Esophagus squamous epithelium (tissue), 4 donors: ENCODE data around the gene NAP1L4.

Source experiments
- POLR2A ChIP-seq, 4 donors: fragments of 450-650 bp; IDR thresholded peaks; one replicate each; pipeline ENCODE4 v1.6.1; 2017; ENCODE audit warnings: antibody characterized with exemption in 4 of 4, mild to moderate bottlenecking in 4 of 4, moderate library complexity in 3 of 4
- TF ChIP-seq, protein P1 (sequence below), 6 experiments: fragments of 450-650 bp in 4 of 6; fragments of 200-600 bp in 2 of 6; sonication (generic) in 2 of 6; IDR thresholded peaks; one replicate each; pipeline ENCODE4 v1.5.1; 2016 to 2019; ENCODE audit warnings: antibody characterized with exemption in 6 of 6, mild to moderate bottlenecking in 4 of 6, moderate library complexity in 4 of 6

DNA sequence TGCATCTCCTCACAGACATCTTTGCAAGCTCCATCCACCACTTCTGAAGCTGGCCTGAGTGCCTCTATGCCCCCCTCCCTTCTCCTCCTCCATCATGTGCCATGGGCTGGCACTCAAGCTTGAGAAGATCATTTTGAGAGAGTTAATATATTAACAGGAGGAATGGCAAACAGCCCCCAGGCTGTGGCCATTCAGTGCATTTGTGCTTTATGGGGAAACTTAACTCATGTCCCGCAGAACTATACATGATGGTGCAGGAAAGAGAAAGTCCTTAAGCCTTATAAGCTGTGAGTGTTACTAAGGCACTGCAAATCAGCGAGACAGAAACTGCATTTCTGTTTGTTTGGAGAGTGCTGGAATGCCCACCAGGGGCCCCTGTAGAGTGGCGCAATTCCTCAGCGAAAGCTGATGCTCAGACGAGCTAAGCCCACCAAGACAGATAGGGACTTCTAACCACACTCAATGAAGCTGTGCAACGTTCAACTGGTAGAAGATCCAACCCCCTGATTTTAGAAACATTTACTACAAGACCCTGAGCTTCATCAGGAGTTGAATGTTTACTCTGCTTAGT is 36.1 kb downstream of the NAP1L4 start:
- TF ChIP-seq, protein P1, sequence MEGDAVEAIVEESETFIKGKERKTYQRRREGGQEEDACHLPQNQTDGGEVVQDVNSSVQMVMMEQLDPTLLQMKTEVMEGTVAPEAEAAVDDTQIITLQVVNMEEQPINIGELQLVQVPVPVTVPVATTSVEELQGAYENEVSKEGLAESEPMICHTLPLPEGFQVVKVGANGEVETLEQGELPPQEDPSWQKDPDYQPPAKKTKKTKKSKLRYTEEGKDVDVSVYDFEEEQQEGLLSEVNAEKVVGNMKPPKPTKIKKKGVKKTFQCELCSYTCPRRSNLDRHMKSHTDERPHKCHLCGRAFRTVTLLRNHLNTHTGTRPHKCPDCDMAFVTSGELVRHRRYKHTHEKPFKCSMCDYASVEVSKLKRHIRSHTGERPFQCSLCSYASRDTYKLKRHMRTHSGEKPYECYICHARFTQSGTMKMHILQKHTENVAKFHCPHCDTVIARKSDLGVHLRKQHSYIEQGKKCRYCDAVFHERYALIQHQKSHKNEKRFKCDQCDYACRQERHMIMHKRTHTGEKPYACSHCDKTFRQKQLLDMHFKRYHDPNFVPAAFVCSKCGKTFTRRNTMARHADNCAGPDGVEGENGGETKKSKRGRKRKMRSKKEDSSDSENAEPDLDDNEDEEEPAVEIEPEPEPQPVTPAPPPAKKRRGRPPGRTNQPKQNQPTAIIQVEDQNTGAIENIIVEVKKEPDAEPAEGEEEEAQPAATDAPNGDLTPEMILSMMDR (IDR thresholded peaks at IDR 0.05), result no peak
- TF ChIP-seq POLR2A (IDR thresholded peaks at IDR 0.05), result no peak
